ENCODE measurements around the gene HDAC7. TPM values are rescaled to one million over a fixed set of nuclear protein-coding genes. Genes with fewer than 3 reads are reported as not detected.
"Not testable (repeated sequence)": the region's sequence is repeated elsewhere in the genome, so short reads cannot be mapped to it uniquely, and the experiment has no call there.

Gene HDAC7
- total and polyA plus RNA-seq, 8 donors, result 22.8 to 313 (median 46.8) TPM

DNA sequence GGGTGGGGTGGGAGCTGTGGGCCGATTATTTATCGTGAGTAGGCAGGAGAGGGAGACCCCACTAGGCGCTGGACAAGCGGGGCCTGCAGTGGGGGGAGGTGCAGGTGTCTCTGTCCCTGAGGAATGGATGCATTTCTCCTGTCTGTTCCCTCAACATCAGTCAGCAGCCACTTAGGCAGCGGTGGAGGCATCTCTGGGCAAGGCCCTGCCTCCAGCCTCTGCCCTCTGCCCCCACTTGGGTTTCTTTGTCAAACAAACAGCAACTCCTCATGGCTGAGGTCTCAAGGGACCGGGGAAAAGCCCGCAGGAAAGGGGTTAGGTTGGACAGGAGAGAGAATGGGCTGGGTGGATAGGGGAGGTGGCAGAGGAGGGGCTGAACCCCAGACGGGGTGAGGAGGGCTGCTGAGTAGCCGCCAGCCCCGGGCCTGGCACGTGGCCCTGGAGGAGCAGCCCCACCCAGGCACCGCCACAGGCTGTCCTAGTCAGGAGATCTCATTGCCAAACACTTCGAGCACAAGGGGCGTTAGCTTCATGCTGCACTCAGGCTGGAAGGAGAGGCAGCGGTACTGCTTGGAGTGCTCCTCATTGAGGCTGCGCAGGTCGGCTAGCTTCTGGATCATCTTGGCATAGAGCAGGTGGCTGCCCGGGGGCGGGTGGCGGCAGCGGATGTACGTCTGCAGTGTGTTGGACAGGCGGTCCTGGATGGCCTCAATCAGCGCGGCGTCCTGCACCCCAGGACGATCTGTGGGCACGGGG, 24.7 kb upstream of the HDAC7 start:
- Histone ChIP-seq H3K4me1 (peaks cover 0 to 9% (median 3%) of the 10 kb centered on the region in 4 donors), H3K4me3 (no peak overlapping the region), H3K27ac (no peak overlapping the region), H3K36me3 (peaks cover 0 to 33% (median 13%) of the 10 kb centered on the region in 4 donors), H3K27me3 (no peaks in the 10 kb centered on the region), H3K9me3 (no peaks in the 10 kb centered on the region)
- WGBS, 5 donors, result 59 to 80% (median 77%) methylated on average over 11 to 28 of the region's 28 CpGs
- TF ChIP-seq EP300 (IDR thresholded peaks at IDR 0.05) (no peak), POLR2A (IDR thresholded peaks at IDR 0.05) (no peak), POLR2AphosphoS5 (IDR thresholded peaks at IDR 0.05) (no peak)
- TF ChIP-seq, protein P1, sequence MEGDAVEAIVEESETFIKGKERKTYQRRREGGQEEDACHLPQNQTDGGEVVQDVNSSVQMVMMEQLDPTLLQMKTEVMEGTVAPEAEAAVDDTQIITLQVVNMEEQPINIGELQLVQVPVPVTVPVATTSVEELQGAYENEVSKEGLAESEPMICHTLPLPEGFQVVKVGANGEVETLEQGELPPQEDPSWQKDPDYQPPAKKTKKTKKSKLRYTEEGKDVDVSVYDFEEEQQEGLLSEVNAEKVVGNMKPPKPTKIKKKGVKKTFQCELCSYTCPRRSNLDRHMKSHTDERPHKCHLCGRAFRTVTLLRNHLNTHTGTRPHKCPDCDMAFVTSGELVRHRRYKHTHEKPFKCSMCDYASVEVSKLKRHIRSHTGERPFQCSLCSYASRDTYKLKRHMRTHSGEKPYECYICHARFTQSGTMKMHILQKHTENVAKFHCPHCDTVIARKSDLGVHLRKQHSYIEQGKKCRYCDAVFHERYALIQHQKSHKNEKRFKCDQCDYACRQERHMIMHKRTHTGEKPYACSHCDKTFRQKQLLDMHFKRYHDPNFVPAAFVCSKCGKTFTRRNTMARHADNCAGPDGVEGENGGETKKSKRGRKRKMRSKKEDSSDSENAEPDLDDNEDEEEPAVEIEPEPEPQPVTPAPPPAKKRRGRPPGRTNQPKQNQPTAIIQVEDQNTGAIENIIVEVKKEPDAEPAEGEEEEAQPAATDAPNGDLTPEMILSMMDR (IDR thresholded peaks at IDR 0.05), result no peak
- intact Hi-C loops (cut with DNase I; ENCODE audit: low total_unique reads), result loop anchor here (5.0 to 10.0 kb wide), 2 partner anchors 47 to 130 kb away; no protein-coding TSS in a partner anchor
- peak in 1 of 2 donors; percentile 57 for DNase-seq

DNA sequence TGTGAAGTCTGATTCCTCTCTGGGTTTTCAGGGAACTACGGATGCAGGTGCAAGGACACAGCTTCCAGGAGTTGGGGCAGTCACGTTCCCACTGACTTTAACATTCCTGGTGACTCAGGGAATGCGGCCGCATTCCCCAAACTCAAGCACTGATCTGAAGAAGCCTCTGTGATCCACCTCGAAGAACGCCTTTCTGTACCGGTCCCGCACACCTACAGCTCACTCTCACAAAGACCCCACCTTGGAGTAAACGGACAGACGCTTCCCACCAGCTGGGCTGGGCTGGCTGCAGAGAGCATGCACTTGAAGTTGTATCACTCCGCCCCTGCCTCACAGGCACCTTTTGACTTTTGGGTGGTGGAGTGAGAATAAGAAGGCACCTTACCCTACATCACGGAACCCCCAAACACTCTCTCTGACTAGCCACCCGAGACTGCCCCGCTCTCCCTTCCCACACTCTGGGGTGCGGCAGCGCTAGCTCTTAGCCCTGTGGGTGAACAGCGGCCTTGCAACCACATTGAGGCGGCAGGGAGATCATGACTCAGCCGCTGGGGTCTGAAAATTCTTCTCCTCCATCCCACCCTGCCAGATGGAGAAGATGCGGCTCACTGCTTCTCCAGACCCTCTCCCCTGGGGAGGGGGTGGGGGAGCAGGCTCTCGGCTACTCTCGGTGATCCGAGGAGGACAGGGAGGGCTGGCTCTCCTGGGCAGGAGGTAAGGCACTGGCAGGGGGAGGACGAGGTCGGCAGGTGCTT, 23.7 kb upstream of the HDAC7 start:
- DNase-seq, result no peak
- TF ChIP-seq POLR2AphosphoS5 (IDR thresholded peaks at IDR 0.05) (no peak), EP300 (IDR thresholded peaks at IDR 0.05) (no peak), POLR2A (IDR thresholded peaks at IDR 0.05) (no peak)
- TF ChIP-seq, protein P1 (IDR thresholded peaks at IDR 0.05), result no peak
- peaks cover 0 to 33% (median 13%) of the 10 kb centered on the region in 4 donors for H3K36me3 ChIP-seq
- H3K9me3 ChIP-seq, result no peaks in the 10 kb centered on the region
- WGBS, 5 donors, result 87 to 93% (median 92%) methylated on average over 20 to 25 of the region's 25 CpGs
- no peak overlapping the region for H3K4me3 ChIP-seq
- intact Hi-C loops (cut with DNase I; ENCODE audit: low total_unique reads), result loop anchor here (5.0 to 10.0 kb wide), 2 partner anchors 46 to 129 kb away; no protein-coding TSS in a partner anchor
- H3K27ac ChIP-seq, result no peak overlapping the region
- H3K4me1 ChIP-seq, result peaks cover 0 to 14% (median 4%) of the 10 kb centered on the region in 4 donors
- no peaks in the 10 kb centered on the region for H3K27me3 ChIP-seq

DNA sequence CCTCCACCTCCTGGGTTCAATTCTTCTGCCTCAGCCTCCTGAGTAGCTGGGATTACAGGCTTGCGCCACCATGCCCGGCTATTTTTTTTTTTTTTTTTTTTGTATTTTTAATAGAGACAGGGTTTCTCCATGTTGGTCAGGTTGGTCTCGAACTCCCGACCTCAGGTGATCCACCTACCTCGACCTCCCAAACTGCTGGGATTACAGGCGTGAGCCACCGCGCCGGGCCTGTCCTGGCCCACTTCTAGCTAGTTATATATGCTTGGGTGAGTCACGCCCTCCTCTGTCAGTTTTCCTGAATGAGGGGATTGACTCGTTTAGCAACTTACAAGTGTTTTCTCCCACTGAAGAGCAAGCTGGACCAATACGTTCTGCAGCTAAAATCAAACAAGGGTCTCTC, 22.8 kb upstream of the HDAC7 start:
- 71 to 94% (median 77%) methylated on average over 10 to 12 of the region's 12 CpGs for WGBS, 5 donors
- H3K27me3 ChIP-seq, H3K9me3 ChIP-seq, DNase-seq, H3K4me3 ChIP-seq, H3K27ac ChIP-seq: not testable (repeated sequence)
- Histone ChIP-seq H3K4me1 (peaks cover 0 to 23% (median 10%) of the 10 kb centered on the region in 4 donors), H3K36me3 (peaks cover 0 to 33% (median 13%) of the 10 kb centered on the region in 4 donors)
- intact Hi-C loops (cut with DNase I; ENCODE audit: low total_unique reads), result loop anchor here (5.0 to 10.0 kb wide), 2 partner anchors 45 to 128 kb away; no protein-coding TSS in a partner anchor

DNA sequence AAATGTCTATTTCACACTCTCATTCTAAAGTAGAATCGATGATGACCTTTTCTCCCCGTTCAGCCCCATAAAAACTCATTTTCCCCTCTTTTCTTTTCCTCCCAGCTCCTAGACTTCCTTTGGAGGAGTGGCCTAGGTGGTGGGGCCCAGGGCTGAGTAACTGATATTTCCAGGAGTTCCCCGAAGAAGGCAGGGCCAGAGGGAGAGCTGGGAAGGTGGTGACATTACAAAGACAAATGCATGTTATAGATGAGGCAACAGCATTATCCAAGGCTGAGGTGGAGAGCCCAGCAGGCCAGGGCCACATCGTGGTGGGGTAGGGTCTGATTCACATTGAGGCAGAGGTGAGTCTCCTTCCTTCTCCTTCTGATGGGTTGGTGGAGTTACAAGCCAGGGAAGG, 22.2 kb upstream of the HDAC7 start:
- WGBS, 5 donors, result 50 to 69% (median 60%) methylated on average over 4 of the region's 4 CpGs
- Histone ChIP-seq H3K9me3 (no peaks in the 10 kb centered on the region), H3K36me3 (peaks cover 0 to 33% (median 13%) of the 10 kb centered on the region in 4 donors), H3K27ac (no peak overlapping the region), H3K27me3 (no peaks in the 10 kb centered on the region), H3K4me3 (no peak overlapping the region), H3K4me1 (peaks cover 0 to 29% (median 13%) of the 10 kb centered on the region in 4 donors)
- DNase-seq, result no peak
- TF ChIP-seq POLR2A (IDR thresholded peaks at IDR 0.05), result no peak
- TF ChIP-seq POLR2AphosphoS5 (IDR thresholded peaks at IDR 0.05), result no peak
- TF ChIP-seq, protein P1 (IDR thresholded peaks at IDR 0.05), result no peak
- TF ChIP-seq EP300 (IDR thresholded peaks at IDR 0.05), result no peak
- intact Hi-C loops (cut with DNase I; ENCODE audit: low total_unique reads), result loop anchor here (5.0 to 10.0 kb wide), 2 partner anchors 45 to 127 kb away; no protein-coding TSS in a partner anchor
